ENCODE measurements around the gene CARM1.

The CARM1 gene

GRCh38 chr19:10870955-10871603, at the start of gene CARM1:
Gene CARM1, plus strand, starts transcription at chr19:10871553. Its CDS starts 150 bp downstream, at chr19:10871703.
- no peaks in the 10 kb centered on the region for H3K9me3 ChIP-seq (ENCODE audit: control insufficient read depth, insufficient read depth, low read length)
- peak within 1 kb of the TSS; percentile 81 for H3K9ac ChIP-seq (ENCODE audit: low read depth, low read length)
- H3K4me1 ChIP-seq (ENCODE audit: control insufficient read depth, insufficient read depth, low read length), result no peaks in the 10 kb centered on the region
- H3K36me3 ChIP-seq (ENCODE audit: control insufficient read depth, insufficient read depth, low read length), result no peaks in the 10 kb centered on the region
- peak within 1 kb of the TSS; percentile 79 for H3K4me3 ChIP-seq (ENCODE audit: low read depth, low read length)
- no peaks in the 10 kb centered on the region for H3K27me3 ChIP-seq (ENCODE audit: control insufficient read depth, insufficient read depth, low read length)

DNA sequence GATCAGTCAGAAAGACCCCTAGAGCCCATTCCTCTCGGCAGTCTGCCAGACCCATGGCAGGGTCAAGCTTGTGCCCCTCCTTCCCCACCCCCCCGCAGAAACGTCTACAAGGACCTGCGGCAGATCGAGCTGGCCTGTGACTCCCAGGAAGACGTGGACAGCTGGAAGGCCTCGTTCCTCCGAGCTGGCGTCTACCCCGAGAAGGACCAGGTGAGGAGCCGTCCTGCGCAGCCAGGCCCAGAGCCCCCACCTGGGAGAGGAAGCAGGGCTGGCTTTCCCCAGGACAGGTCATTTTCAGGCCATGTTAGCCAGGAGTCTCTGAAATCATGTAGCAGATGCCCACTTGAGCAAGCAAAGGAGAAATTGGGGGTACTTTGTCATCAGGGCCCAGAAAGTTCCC, 47.7 kb upstream of the CARM1 start:
- H3K27me3 ChIP-seq (ENCODE audit: control insufficient read depth, insufficient read depth, low read length), result no peaks in the 10 kb centered on the region
- peaks cover 37% of the 10 kb centered on the region for H3K36me3 ChIP-seq (ENCODE audit: control insufficient read depth, insufficient read depth, low read length)
- H3K4me1 ChIP-seq (ENCODE audit: control insufficient read depth, insufficient read depth, low read length), result no peaks in the 10 kb centered on the region
- H3K4me3 ChIP-seq (ENCODE audit: low read depth, low read length), result no peak overlapping the region
- no peak overlapping the region for H3K9ac ChIP-seq (ENCODE audit: low read depth, low read length)
- H3K9me3 ChIP-seq (ENCODE audit: control insufficient read depth, insufficient read depth, low read length), result no peaks in the 10 kb centered on the region

- no peaks in the 10 kb centered on the region for H3K9me3 ChIP-seq (ENCODE audit: control insufficient read depth, insufficient read depth, low read length)
- H3K36me3 ChIP-seq (ENCODE audit: control insufficient read depth, insufficient read depth, low read length), result peaks cover 37% of the 10 kb centered on the region
- H3K4me1 ChIP-seq (ENCODE audit: control insufficient read depth, insufficient read depth, low read length), result no peaks in the 10 kb centered on the region
- H3K4me3 ChIP-seq (ENCODE audit: low read depth, low read length), result no peak overlapping the region
- H3K27me3 ChIP-seq (ENCODE audit: control insufficient read depth, insufficient read depth, low read length), result no peaks in the 10 kb centered on the region
- H3K9ac ChIP-seq (ENCODE audit: low read depth, low read length), result no peak overlapping the region
Observed at GRCh38 chr19:10826231-10826630, 45.1 kb upstream of the CARM1 start.

GRCh38 chr19:10826846-10827245, 44.5 kb upstream of the CARM1 start:
- H3K27me3 ChIP-seq (ENCODE audit: control insufficient read depth, insufficient read depth, low read length), result no peaks in the 10 kb centered on the region
- H3K36me3 ChIP-seq (ENCODE audit: control insufficient read depth, insufficient read depth, low read length), result peaks cover 36% of the 10 kb centered on the region
- H3K4me3 ChIP-seq (ENCODE audit: low read depth, low read length), result no peak overlapping the region
- no peak overlapping the region for H3K9ac ChIP-seq (ENCODE audit: low read depth, low read length)
- H3K9me3 ChIP-seq (ENCODE audit: control insufficient read depth, insufficient read depth, low read length), result no peaks in the 10 kb centered on the region
- no peaks in the 10 kb centered on the region for H3K4me1 ChIP-seq (ENCODE audit: control insufficient read depth, insufficient read depth, low read length)

DNA sequence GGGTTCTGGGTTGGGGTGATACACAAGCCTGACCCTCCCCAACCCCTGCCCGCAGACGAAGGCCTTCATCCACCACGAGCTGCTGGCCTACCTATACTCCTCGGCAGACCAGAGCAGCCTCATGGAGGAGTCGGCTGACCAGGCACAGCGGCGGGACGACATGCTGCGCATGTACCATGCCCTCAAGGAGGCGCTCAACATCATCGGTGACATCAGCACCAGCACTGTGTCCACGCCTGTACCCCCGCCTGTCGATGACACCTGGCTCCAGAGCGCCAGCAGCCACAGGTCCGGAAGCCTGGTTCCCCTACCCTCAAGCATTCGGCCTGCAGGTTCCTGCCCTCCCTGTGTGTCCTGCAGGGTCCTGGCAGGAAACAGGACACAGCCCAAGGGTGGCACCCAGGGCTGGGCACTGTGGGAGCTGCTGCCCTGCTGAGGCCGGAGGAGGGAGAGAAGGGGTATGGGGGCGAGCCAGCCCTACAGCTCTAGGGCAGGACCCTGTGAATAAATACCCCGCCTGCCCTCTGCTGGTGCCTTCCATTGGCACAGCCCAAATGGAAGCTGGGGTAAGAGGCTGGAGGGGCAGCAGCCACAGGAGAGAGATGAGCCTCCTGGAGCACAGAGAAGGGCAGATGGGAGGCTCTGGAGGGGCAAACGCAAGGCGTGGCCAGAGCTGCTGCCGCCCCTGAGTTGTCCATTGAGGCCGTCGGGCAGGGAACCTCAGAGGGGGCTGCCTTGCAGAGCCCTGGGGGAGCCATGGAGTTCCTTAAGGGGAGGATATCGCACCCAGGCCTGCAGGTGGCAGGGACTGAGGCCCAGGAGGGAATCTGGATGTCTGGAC, 42.2 kb upstream of the CARM1 start:
- Histone ChIP-seq H3K36me3 (ENCODE audit: control insufficient read depth, insufficient read depth, low read length) (peaks cover 45% of the 10 kb centered on the region), H3K4me3 (ENCODE audit: low read depth, low read length) (no peak overlapping the region), H3K4me1 (ENCODE audit: control insufficient read depth, insufficient read depth, low read length) (no peaks in the 10 kb centered on the region), H3K9me3 (ENCODE audit: control insufficient read depth, insufficient read depth, low read length) (no peaks in the 10 kb centered on the region), H3K9ac (ENCODE audit: low read depth, low read length) (no peak overlapping the region), H3K27me3 (ENCODE audit: control insufficient read depth, insufficient read depth, low read length) (no peaks in the 10 kb centered on the region)

- peaks cover 42% of the 10 kb centered on the region for H3K36me3 ChIP-seq (ENCODE audit: control insufficient read depth, insufficient read depth, low read length)
- H3K27me3 ChIP-seq (ENCODE audit: control insufficient read depth, insufficient read depth, low read length), result no peaks in the 10 kb centered on the region
- no peaks in the 10 kb centered on the region for H3K4me1 ChIP-seq (ENCODE audit: control insufficient read depth, insufficient read depth, low read length)
- no peak overlapping the region for H3K4me3 ChIP-seq (ENCODE audit: low read depth, low read length)
- H3K9me3 ChIP-seq (ENCODE audit: control insufficient read depth, insufficient read depth, low read length), result no peaks in the 10 kb centered on the region
- H3K9ac ChIP-seq (ENCODE audit: low read depth, low read length), result no peak overlapping the region
Observed at GRCh38 chr19:10829967-10830366, 41.4 kb upstream of the CARM1 start.

DNA sequence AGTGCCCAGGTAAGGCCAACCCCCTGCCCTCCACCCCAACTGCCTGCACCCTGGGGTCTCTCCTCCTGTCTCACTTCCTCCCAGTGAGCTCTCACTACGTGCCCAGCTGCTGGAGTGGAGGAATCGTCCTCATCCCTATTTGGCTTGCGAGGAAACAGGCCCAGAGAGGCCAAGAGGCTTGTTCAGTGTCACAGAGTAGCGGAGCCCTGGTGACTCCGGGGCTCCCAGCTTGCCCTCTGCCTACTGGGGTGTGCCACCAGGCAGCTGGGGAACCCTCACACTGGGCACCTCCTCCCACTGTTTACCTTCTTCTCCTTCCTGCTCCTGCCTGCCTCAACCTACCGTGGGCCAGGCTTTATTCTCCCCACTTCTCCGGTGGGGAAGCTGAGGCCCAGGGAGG, 41.0 kb upstream of the CARM1 start:
- no peak overlapping the region for H3K9ac ChIP-seq (ENCODE audit: low read depth, low read length)
- H3K9me3 ChIP-seq (ENCODE audit: control insufficient read depth, insufficient read depth, low read length), result no peaks in the 10 kb centered on the region
- H3K4me3 ChIP-seq (ENCODE audit: low read depth, low read length), result no peak overlapping the region
- no peaks in the 10 kb centered on the region for H3K4me1 ChIP-seq (ENCODE audit: control insufficient read depth, insufficient read depth, low read length)
- H3K27me3 ChIP-seq (ENCODE audit: control insufficient read depth, insufficient read depth, low read length), result no peaks in the 10 kb centered on the region
- H3K36me3 ChIP-seq (ENCODE audit: control insufficient read depth, insufficient read depth, low read length), result peaks cover 39% of the 10 kb centered on the region

- no peak overlapping the region for H3K4me3 ChIP-seq (ENCODE audit: low read depth, low read length)
- no peaks in the 10 kb centered on the region for H3K27me3 ChIP-seq (ENCODE audit: control insufficient read depth, insufficient read depth, low read length)
- H3K9ac ChIP-seq (ENCODE audit: low read depth, low read length), result no peak overlapping the region
- H3K36me3 ChIP-seq (ENCODE audit: control insufficient read depth, insufficient read depth, low read length), result peaks cover 34% of the 10 kb centered on the region
- no peaks in the 10 kb centered on the region for H3K4me1 ChIP-seq (ENCODE audit: control insufficient read depth, insufficient read depth, low read length)
- H3K9me3 ChIP-seq (ENCODE audit: control insufficient read depth, insufficient read depth, low read length), result no peaks in the 10 kb centered on the region
Observed at GRCh38 chr19:10830931-10831779, 40.2 kb upstream of the CARM1 start.

- Histone ChIP-seq H3K4me3 (ENCODE audit: low read depth, low read length) (no peak overlapping the region), H3K4me1 (ENCODE audit: control insufficient read depth, insufficient read depth, low read length) (no peaks in the 10 kb centered on the region), H3K9ac (ENCODE audit: low read depth, low read length) (no peak overlapping the region), H3K9me3 (ENCODE audit: control insufficient read depth, insufficient read depth, low read length) (peaks cover 5% of the 10 kb centered on the region), H3K27me3 (ENCODE audit: control insufficient read depth, insufficient read depth, low read length) (peaks cover 5% of the 10 kb centered on the region), H3K36me3 (ENCODE audit: control insufficient read depth, insufficient read depth, low read length) (peaks cover 26% of the 10 kb centered on the region)
Observed at GRCh38 chr19:10831987-10832938, 39.1 kb upstream of the CARM1 start.

GRCh38 chr19:10832939-10833296, 38.4 kb upstream of the CARM1 start:
- H3K9me3 ChIP-seq (ENCODE audit: control insufficient read depth, insufficient read depth, low read length), result peaks cover 5% of the 10 kb centered on the region
- H3K4me1 ChIP-seq (ENCODE audit: control insufficient read depth, insufficient read depth, low read length), result no peaks in the 10 kb centered on the region
- H3K27me3 ChIP-seq (ENCODE audit: control insufficient read depth, insufficient read depth, low read length), result peaks cover 5% of the 10 kb centered on the region
- peaks cover 26% of the 10 kb centered on the region for H3K36me3 ChIP-seq (ENCODE audit: control insufficient read depth, insufficient read depth, low read length)
- no peak overlapping the region for H3K9ac ChIP-seq (ENCODE audit: low read depth, low read length)
- H3K4me3 ChIP-seq (ENCODE audit: low read depth, low read length), result no peak overlapping the region
